ENCODE results near the gene LCN15.
"Not testable (repeated sequence)": the region's sequence is repeated elsewhere in the genome, so short reads cannot be mapped to it uniquely, and the experiment has no call there.

The LCN15 gene

GRCh38 chr9:136755302-136756133 lies 8.8 kb downstream of the LCN15 start:
- DNase-seq (ENCODE audit: low spot score): not testable (repeated sequence)

GRCh38 chr9:136754626-136755301 lies 9.6 kb downstream of the LCN15 start:
- DNase-seq (ENCODE audit: low spot score): no peak

- no peak for DNase-seq (ENCODE audit: low spot score)
Measured at GRCh38 chr9:136754059-136754572, 10.2 kb downstream of the LCN15 start.

- no peak for DNase-seq (ENCODE audit: low spot score)
Measured at GRCh38 chr9:136753371-136754058, 10.8 kb downstream of the LCN15 start.

- no peak for DNase-seq (ENCODE audit: low spot score)
Measured at GRCh38 chr9:136751814-136752213, 12.5 kb downstream of the LCN15 start.

- no peak for DNase-seq (ENCODE audit: low spot score)
Measured at GRCh38 chr9:136751244-136751643, 13.1 kb downstream of the LCN15 start.

GRCh38 chr9:136750526-136750925 lies 13.8 kb downstream of the LCN15 start:
- DNase-seq (ENCODE audit: low spot score): no peak

GRCh38 chr9:136748666-136749611 lies 15.4 kb downstream of the LCN15 start:
- DNase-seq (ENCODE audit: low spot score): no peak

GRCh38 chr9:136748201-136748600 lies 16.1 kb downstream of the LCN15 start, which contains the start of gene LCN6:
Gene LCN6, minus strand, starts transcription at chr9:136748525. Its CDS starts 42 bp downstream, at chr9:136748483.
- DNase-seq (ENCODE audit: low spot score): no peak

GRCh38 chr9:136747161-136748060 lies 16.9 kb downstream of the LCN15 start:
- DNase-seq (ENCODE audit: low spot score): no peak

GRCh38 chr9:136746621-136747020 lies 17.7 kb downstream of the LCN15 start:
- DNase-seq (ENCODE audit: low spot score): no peak

- DNase-seq (ENCODE audit: low spot score): no peak
Measured at GRCh38 chr9:136746155-136746490, 18.2 kb downstream of the LCN15 start.

- no peak for DNase-seq (ENCODE audit: low spot score)
Measured at GRCh38 chr9:136745389-136746154, 18.7 kb downstream of the LCN15 start.

GRCh38 chr9:136744773-136745172 lies 19.5 kb downstream of the LCN15 start:
- no peak for DNase-seq (ENCODE audit: low spot score)

- DNase-seq (ENCODE audit: low spot score): no peak
Measured at GRCh38 chr9:136743639-136744211, 20.6 kb downstream of the LCN15 start.

- DNase-seq (ENCODE audit: low spot score): no peak
Measured at GRCh38 chr9:136742591-136743391, 21.5 kb downstream of the LCN15 start, which contains the start of gene LCN10. Gene LCN10, minus strand, starts transcription at chr9:136742940. Its CDS starts 37 bp downstream, at chr9:136742903.

GRCh38 chr9:136741883-136742571 lies 22.3 kb downstream of the LCN15 start:
- no peak for DNase-seq (ENCODE audit: low spot score)

Data from Ammon's horn (tissue), 1 donor.